ENCODE measurements around the gene PLBD2. TPM values are rescaled to one million over a fixed set of nuclear protein-coding genes. Genes with fewer than 3 reads are reported as not detected.
A peak's percentile ranks its signal among the peaks of the same experiment; 100 is the strongest.

The PLBD2 gene
- total and polyA plus RNA-seq, 9 of the 15 experiments (the other 6 are each of a cell fraction or from before 2014, with no cell fraction given): 2.4 to 37.4 (median 6.0) TPM

GRCh38 chr12:113334786-113335539 is 23.4 kb upstream of the PLBD2 start, which contains the start of gene SLC8B1 (continued):
- TF ChIP-seq RREB1 (CRISPR knock-in tag; IDR thresholded peaks at IDR 0.05): no peak
- no peak for TF ChIP-seq RERE (CRISPR knock-in tag; IDR thresholded peaks at IDR 0.05; ENCODE audit: borderline replicate concordance)
- TF ChIP-seq NFRKB (IDR thresholded peaks at IDR 0.05; ENCODE audit: low read depth): no peak
- no peak for TF ChIP-seq THAP7 (CRISPR knock-in tag; IDR thresholded peaks at IDR 0.05)
- no peak for TF ChIP-seq MTF1 (CRISPR knock-in tag; IDR thresholded peaks at IDR 0.05; ENCODE audit: borderline replicate concordance)
- no peak; the same call in 1 of the 2 replicates for TF ChIP-seq ILF3 (IDR thresholded peaks at IDR 0.05; ENCODE audit: borderline replicate concordance)
- TF ChIP-seq KAT7 (CRISPR knock-in tag; IDR thresholded peaks at IDR 0.05; ENCODE audit: borderline replicate concordance): no peak
- no peak for TF ChIP-seq ZNF780A (CRISPR knock-in tag; IDR thresholded peaks at IDR 0.05)
- no peak for TF ChIP-seq CBX8 (IDR thresholded peaks at IDR 0.05; ENCODE audit: borderline replicate concordance, extremely low read depth, low read depth, low read length, poor library complexity, severe bottlenecking)
- no peak for TF ChIP-seq TRIM24 (IDR thresholded peaks at IDR 0.05)
- peak; percentile 39; the same call in 1 of the 2 replicates for TF ChIP-seq HLTF (IDR thresholded peaks at IDR 0.05)
- TF ChIP-seq JUNB (CRISPR knock-in tag; conservative IDR thresholded peaks at IDR 0.05): no peak

Data from K562 (cell line).